Pancreas (tissue), 10 donors: ENCODE measurements around the gene OR6S1. TPM values are rescaled to one million over a fixed set of nuclear protein-coding genes. Genes with fewer than 3 reads are reported as not detected.

ENCODE experiments used
- ATAC-seq, 4 donors: fragments of 200-7000 bp; cut with Tn5 transposase; one replicate each; pipeline versions ENCODE4 v1.8.0 to v1.9.1; 2020; ENCODE audit warnings: mild to moderate bottlenecking in 4 of 4, moderate library complexity in 4 of 4
- DNase-seq, 6 donors: peaks; one replicate each; pipeline ENCODE4 v3.0.0-alpha.2; 2020
- FAIRE-seq: peaks from 2 replicates; lab custom pipeline; 2012; peaks lifted over from hg19 to GRCh38; lab: Jason Lieb, UNC
- H3K27ac ChIP-seq, 4 donors: fragments of 200-600 bp; sonication (generic); 1 replicate in 3 of 4; 2 replicates in 1 of 4; pipeline versions ENCODE4 v1.5.0 to v1.8.0; 2020
- H3K27me3 ChIP-seq, 4 donors: fragments of 200-600 bp; one replicate each; pipeline ENCODE4 v1.8.0; 2021
- H3K36me3 ChIP-seq, 3 donors: fragments of 200-600 bp; sonication (generic) in 1 of 3; one replicate each; pipeline versions ENCODE4 v1.5.0 to v1.8.0; 2020 to 2021
- H3K4me1 ChIP-seq, 3 donors: fragments of 200-600 bp; one replicate each; pipeline ENCODE4 v1.8.0; 2021
- H3K4me3 ChIP-seq, 4 donors: fragments of 200-600 bp; sonication (generic) in 2 of 4; one replicate each; pipeline versions ENCODE4 v1.5.0 to v1.8.0; 2020 to 2021
- H3K9me3 ChIP-seq, 4 donors: fragments of 200-600 bp; one replicate each; pipeline ENCODE4 v1.8.0; 2021
- CTCF ChIP-seq, 4 donors: fragments of 200-600 bp; sonication (generic) in 3 of 4; IDR thresholded peaks; one replicate each; pipeline versions ENCODE4 v1.5.0 to v1.8.0; 2021; ENCODE audit warnings: antibody characterized with exemption in 4 of 4
- WGBS, 2 donors: extraction: QIAGEN DNeasy Blood & Tissue Kit; methylation state at CpG; one replicate each; pipeline ENCODE4 v1.1.7; 2013; 5-methylcytosine and 5-hydroxymethylcytosine counted together
- intact Hi-C, 3 donors: fragments of 100-400 bp; cut with DNase I; formaldehyde crosslinking; loops; one replicate each; pipeline versions ENCODE4 v1.11.1 to v1.14.2; 2022
- polyA plus RNA-seq, 2 donors: library from polyadenylated mRNA; stranded (reverse); fragments of 200-250 nt; gene quantifications; one replicate each; pipeline ENCODE4 v1.2.3, GENCODE V29; 2013
- total RNA-seq, 6 donors: library from RNA; stranded (reverse); fragmentation: NEBNext Ultra II Directional in 4 of 6; extraction: Animal tissue kit (Norgen Biotek cat#: 25700) in 4 of 6; gene quantifications; one replicate each; pipeline versions ENCODE4 v1.2.1 to v1.2.4, GENCODE V29; 2021 to 2023
- donor health status: healthy with polysubstance abuse.
- donor health status: DM: no; HTN: no; CAD: no; lungs with moderate emphysema.
- donor health status: DM: no; HTN: no; CAD: no.
- donor health status: control.
- donor health status: control.
- donor health status: Bipolar disorder and iron deficiency.
- donor health status: DM: yes; HTN: yes; CAD: no.
- donor health status: DM: no; HTN: no; CAD: no.
- donor health status: DM: no; HTN: no; CAD: no.
- donor health status: DM: yes; HTN: yes; CAD: no.

The OR6S1 gene
- total and polyA plus RNA-seq, 8 donors = not detected

DNA sequence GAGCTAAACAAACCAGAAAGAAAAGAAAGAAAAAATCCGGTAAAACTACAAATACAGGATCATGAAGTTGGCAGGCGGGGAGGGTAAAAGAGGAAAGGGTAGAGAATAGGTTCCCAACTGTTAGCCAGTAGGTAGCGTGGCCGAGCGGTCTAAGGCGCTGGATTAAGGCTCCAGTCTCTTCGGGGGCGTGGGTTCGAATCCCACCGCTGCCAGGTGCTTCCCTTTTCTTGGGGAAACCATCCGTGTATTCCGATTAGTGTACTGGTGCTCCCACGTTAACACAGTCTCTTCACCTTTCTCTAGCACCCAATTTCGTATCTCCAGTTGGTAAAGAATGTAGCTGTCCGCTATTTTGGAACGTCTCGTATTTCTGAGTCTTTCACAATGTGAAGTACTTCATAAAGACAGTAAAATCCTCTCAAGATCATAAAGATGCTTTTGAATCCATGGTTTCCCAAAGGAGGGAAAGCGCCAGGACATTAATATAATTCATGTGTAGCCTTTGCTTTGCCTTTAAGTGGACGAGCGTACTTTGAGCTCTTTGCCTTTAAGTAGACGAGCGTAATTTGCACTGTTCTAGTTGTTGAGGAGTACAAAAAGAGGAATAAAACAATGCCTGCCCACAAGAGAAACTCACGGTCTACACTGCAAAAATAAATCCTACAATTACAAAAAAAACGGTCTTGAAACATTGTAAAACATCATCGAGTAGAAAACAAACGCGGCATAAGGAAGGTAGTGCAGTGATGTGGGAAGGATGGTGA is 31.3 kb downstream of the OR6S1 start:
- FAIRE-seq (no peak), ATAC-seq (peak; percentile 68 to 77 (median 72)), DNase-seq (peak; percentile 73 to 86 (median 84))
- peak overlapping the region in 3 of 4 donors; percentile 31 to 68 (median 54) for H3K27ac ChIP-seq
- WGBS, 2 donors = 4 to 5% methylated on average over 27 of the region's 27 CpGs
- intact Hi-C loops = loop anchor here in 1 of 3 donors (10.0 kb wide), 1 partner anchor 75 kb away; the partner anchor contains the start of genes ANG and RNASE4
- peaks cover 0 to 8% (median 6%) of the 10 kb centered on the region in 3 donors for H3K4me1 ChIP-seq
- no peaks in the 10 kb centered on the region for H3K36me3 ChIP-seq
- peak overlapping the region; percentile 56 to 86 (median 78) for H3K4me3 ChIP-seq
- H3K27me3 ChIP-seq = no peaks in the 10 kb centered on the region
- no peak for TF ChIP-seq CTCF (IDR thresholded peaks at IDR 0.05)
- no peaks in the 10 kb centered on the region for H3K9me3 ChIP-seq

DNA sequence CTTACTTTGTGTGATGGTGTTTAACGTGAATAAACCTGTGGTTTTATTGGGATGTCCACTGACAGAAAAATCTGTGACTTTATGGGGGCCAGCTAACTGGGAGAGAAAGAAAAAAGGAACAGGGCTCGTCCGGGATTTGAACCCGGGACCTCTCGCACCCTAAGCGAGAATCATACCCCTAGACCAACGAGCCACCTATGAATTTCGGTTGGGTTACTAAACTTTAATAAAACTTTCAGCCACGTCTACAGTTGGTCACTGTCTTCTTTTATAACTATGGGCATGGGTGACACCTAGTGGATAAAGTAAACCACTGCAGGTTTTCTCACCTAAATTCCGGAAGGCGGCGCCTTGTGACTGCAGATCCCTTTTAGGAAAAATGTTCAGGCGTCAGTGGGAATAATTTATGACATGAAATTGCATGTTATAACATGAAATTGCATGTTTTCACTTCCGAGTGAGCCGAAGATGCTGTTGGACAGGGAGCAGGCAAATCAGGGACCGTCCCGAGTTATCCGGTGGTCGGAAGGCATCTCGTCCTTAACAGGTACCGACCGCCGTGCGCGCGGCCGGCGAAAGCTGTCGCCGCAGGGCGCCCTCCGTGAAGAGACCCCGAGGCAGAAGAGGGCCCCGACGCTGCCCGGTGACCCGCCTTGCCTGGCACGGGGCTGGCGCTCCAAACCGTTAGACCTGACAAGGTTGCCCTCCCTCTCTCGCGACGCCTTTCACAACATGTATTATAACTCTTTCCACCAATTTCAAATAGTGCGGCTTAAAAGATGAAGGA is 32.1 kb downstream of the OR6S1 start:
- Histone ChIP-seq H3K27me3 (no peaks in the 10 kb centered on the region), H3K9me3 (no peaks in the 10 kb centered on the region), H3K4me3 (peak overlapping the region; percentile 56 to 86 (median 78)), H3K36me3 (no peaks in the 10 kb centered on the region), H3K27ac (peak overlapping the region in 3 of 4 donors; percentile 31 to 68 (median 54)), H3K4me1 (peaks cover 0 to 8% (median 6%) of the 10 kb centered on the region in 3 donors)
- no peak for FAIRE-seq
- TF ChIP-seq CTCF (IDR thresholded peaks at IDR 0.05) = peak; percentile 76 to 93 (median 84)
- intact Hi-C loops = loop anchor here (5.0 to 10.0 kb wide), 3 partner anchors 75 to 287 kb away; partner anchors contain the start of genes ANG (in 1 of the 3) and RNASE4 (in 1 of the 3)
- DNase-seq = peak; percentile 51 to 86 (median 62)
- peak; percentile 61 to 80 (median 76) for ATAC-seq
- WGBS, 2 donors = 0 to 1% methylated on average over 44 of the region's 44 CpGs

GRCh38 chr14:20608383-20609110 is 32.9 kb downstream of the OR6S1 start:
- ATAC-seq (no peak), DNase-seq (no peak)
- TF ChIP-seq CTCF (IDR thresholded peaks at IDR 0.05) = no peak

GRCh38 chr14:20607617-20608016 is 33.9 kb downstream of the OR6S1 start:
- intact Hi-C loops = loop anchor here (5.0 to 10.0 kb wide), 2 partner anchors 283 to 285 kb away; no protein-coding TSS in a partner anchor
- Histone ChIP-seq H3K9me3 (no peaks in the 10 kb centered on the region), H3K4me3 (no peak overlapping the region), H3K36me3 (no peaks in the 10 kb centered on the region), H3K27me3 (no peaks in the 10 kb centered on the region), H3K27ac (no peak overlapping the region), H3K4me1 (peaks cover 0 to 8% (median 6%) of the 10 kb centered on the region in 3 donors)
- no peak for DNase-seq
- ATAC-seq = no peak
- TF ChIP-seq CTCF (IDR thresholded peaks at IDR 0.05) = no peak
- 73 to 74% methylated on average over 5 of the region's 5 CpGs for WGBS, 2 donors
- no peak for FAIRE-seq

More at GRCh38 chr14:20608383-20609110, 32.9 kb downstream of the OR6S1 start:
- Histone ChIP-seq H3K4me1 (peaks cover 0 to 8% (median 6%) of the 10 kb centered on the region in 3 donors), H3K4me3 (no peak overlapping the region), H3K27ac (no peak overlapping the region), H3K27me3 (no peaks in the 10 kb centered on the region), H3K9me3 (no peaks in the 10 kb centered on the region), H3K36me3 (no peaks in the 10 kb centered on the region)
- WGBS, 2 donors = 64 to 67% methylated on average over 7 of the region's 7 CpGs
- FAIRE-seq = no peak
- intact Hi-C loops = loop anchor here (5.0 to 10.0 kb wide), 2 partner anchors 284 to 286 kb away; no protein-coding TSS in a partner anchor
